Lung (tissue), 10 donors: ENCODE data around the gene PCDH11Y. TPM values are rescaled to one million over a fixed set of nuclear protein-coding genes. Genes with fewer than 3 reads are reported as not detected.
"Not testable (repeated sequence)": the region's sequence is repeated elsewhere in the genome, so short reads cannot be mapped to it uniquely, and the experiment has no call there.

Experiments used
- ATAC-seq: fragments of 200-7000 bp; cut with Tn5 transposase; one replicate; pipeline ENCODE4 v1.9.1; 2020; ENCODE audit warnings: moderate number of reproducible peaks; ENCODE audit not compliant: insufficient read depth, low FRiP score
- DNase-seq, 3 donors: peaks; one replicate each; pipeline ENCODE4 v3.0.0-alpha.2; 2013 to 2017
- H3K27ac ChIP-seq, 2 donors: one replicate each; pipeline ENCODE4 v1.5.1; 2013; ENCODE audit warnings: mild to moderate bottlenecking in 2 of 2, moderate library complexity in 2 of 2, control low read depth in 1 of 2, inconsistent platforms in 1 of 2, low read depth in 1 of 2, low read length in 1 of 2
- H3K27me3 ChIP-seq, 3 donors: one replicate each; pipeline ENCODE4 v1.5.1; 2013; ENCODE audit warnings: low read length in 2 of 3; ENCODE audit not compliant: control insufficient read depth in 3 of 3, insufficient read depth in 3 of 3
- H3K36me3 ChIP-seq, 4 donors: one replicate each; pipeline ENCODE4 v1.5.1; 2013; ENCODE audit warnings: low read length in 4 of 4, mild to moderate bottlenecking in 1 of 4, moderate library complexity in 1 of 4; ENCODE audit not compliant: control insufficient read depth in 4 of 4, insufficient read depth in 4 of 4
- H3K4me1 ChIP-seq, 5 donors: one replicate each; pipeline ENCODE4 v1.5.1; 2013; ENCODE audit warnings: low read length in 5 of 5, mild to moderate bottlenecking in 2 of 5, moderate library complexity in 1 of 5; ENCODE audit not compliant: control insufficient read depth in 5 of 5, insufficient read depth in 5 of 5
- H3K4me3 ChIP-seq: one replicate; pipeline ENCODE4 v1.5.1; 2013; ENCODE audit warnings: mild to moderate bottlenecking, control low read depth, moderate library complexity
- H3K9ac ChIP-seq, 2 donors: one replicate each; pipeline ENCODE4 v1.5.1; 2013; ENCODE audit warnings: low read length in 2 of 2, control low read depth in 1 of 2; ENCODE audit not compliant: insufficient read depth in 1 of 2
- H3K9me3 ChIP-seq, 4 donors: one replicate each; pipeline ENCODE4 v1.5.1; 2013; ENCODE audit warnings: low read length in 3 of 4, mild to moderate bottlenecking in 1 of 4, moderate library complexity in 1 of 4; ENCODE audit not compliant: control insufficient read depth in 4 of 4, insufficient read depth in 3 of 4
- WGBS, 2 donors: extraction: QIAGEN DNeasy Blood & Tissue Kit; methylation state at CpG; one replicate each; pipeline ENCODE4 v1.1.7; 2013; 5-methylcytosine and 5-hydroxymethylcytosine counted together
- polyA plus RNA-seq, 2 donors: library from polyadenylated mRNA; stranded (reverse); fragments of 200-250 nt; gene quantifications; one replicate each; pipeline ENCODE4 v1.2.1, GENCODE V29; 2013
- total RNA-seq, 2 donors: library from RNA; depleted of rRNA in 1 of 2; stranded (reverse); fragments of >200 nt in 1 of 2; gene quantifications; one replicate each; pipeline ENCODE4 v1.2.1, GENCODE V29; 2014 to 2021
- donor health status: Bipolar disorder and iron deficiency.
- donor health status: healthy.
- donor health status: DM: yes; HTN: yes; CAD: no.

PCDH11Y gene
- total and polyA plus RNA-seq, 4 donors = 0.02 TPM; not detected in 3

DNA sequence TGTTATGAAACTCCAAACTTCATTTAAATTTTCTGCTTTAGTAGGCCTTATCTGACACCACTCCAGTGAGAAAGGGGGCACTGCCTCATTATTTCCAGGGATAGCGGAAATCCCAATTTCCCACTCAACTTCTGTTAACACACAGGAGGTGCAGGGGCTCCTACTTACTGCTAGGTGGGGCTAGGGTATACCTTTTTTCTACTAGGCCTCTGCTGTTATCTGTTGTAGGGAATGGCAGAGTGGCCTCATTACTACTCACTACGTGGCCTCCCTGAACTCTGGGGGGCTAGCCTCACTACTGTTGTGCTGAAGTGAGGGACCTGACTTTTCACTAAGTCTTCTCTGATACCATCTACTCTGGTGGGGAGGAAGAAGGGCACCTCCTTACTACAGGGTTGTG is 215.0 kb downstream of the PCDH11Y start:
- ATAC-seq, H3K9me3 ChIP-seq, H3K27ac ChIP-seq, H3K4me3 ChIP-seq, H3K27me3 ChIP-seq, H3K9ac ChIP-seq, H3K4me1 ChIP-seq, H3K36me3 ChIP-seq, DNase-seq: not testable (repeated sequence)
- 50 to 62% methylated on average over 1 of the region's 2 CpGs for WGBS, 2 donors

GRCh38 chrY:5324931-5325330 is 324.8 kb downstream of the PCDH11Y start:
- not testable (repeated sequence) for H3K9ac ChIP-seq, H3K27ac ChIP-seq, ATAC-seq, H3K36me3 ChIP-seq, DNase-seq, H3K27me3 ChIP-seq, H3K9me3 ChIP-seq, H3K4me3 ChIP-seq, H3K4me1 ChIP-seq
- WGBS, 2 donors = 84% methylated on average over 6 of the region's 7 CpGs; no CpG with 5 or more reads in 1 of the 2 donors

GRCh38 chrY:5342220-5342619 is 342.1 kb downstream of the PCDH11Y start:
- not testable (repeated sequence) for H3K4me3 ChIP-seq, H3K4me1 ChIP-seq, ATAC-seq, H3K9ac ChIP-seq, H3K27me3 ChIP-seq, H3K27ac ChIP-seq, H3K9me3 ChIP-seq, H3K36me3 ChIP-seq, DNase-seq
- 93% methylated on average over 3 of the region's 3 CpGs; no CpG with 5 or more reads in 1 of the 2 donors for WGBS, 2 donors

DNA sequence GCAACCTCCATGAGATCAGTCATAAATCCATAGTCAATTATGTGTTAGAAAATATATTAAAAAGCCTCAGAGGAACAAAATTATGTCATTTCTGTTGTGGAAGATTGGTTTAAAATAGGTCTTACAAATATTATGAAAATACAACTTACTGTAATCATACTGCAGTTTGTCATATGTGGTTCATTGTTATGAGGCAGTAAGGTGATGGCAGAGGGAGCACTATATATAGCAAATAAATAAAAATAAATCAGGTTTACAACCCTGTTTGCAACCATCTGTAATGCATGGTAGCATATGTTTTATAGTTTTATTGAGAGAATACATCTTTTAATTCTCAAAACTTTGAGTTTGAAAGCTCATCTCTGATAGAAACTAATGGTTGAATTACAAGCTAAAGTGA is 543.6 kb downstream of the PCDH11Y start:
- not testable (repeated sequence) for DNase-seq, H3K4me1 ChIP-seq, H3K27ac ChIP-seq, H3K36me3 ChIP-seq, H3K9ac ChIP-seq, H3K27me3 ChIP-seq, H3K4me3 ChIP-seq, ATAC-seq, H3K9me3 ChIP-seq

GRCh38 chrY:5638589-5638988 is 638.5 kb downstream of the PCDH11Y start:
- WGBS, 2 donors = 79% methylated on average over 1 of the region's 2 CpGs; no CpG with 5 or more reads in 1 of the 2 donors
- not testable (repeated sequence) for H3K27me3 ChIP-seq, DNase-seq, H3K4me3 ChIP-seq, H3K9ac ChIP-seq, H3K4me1 ChIP-seq, H3K9me3 ChIP-seq, H3K36me3 ChIP-seq, ATAC-seq, H3K27ac ChIP-seq

DNA sequence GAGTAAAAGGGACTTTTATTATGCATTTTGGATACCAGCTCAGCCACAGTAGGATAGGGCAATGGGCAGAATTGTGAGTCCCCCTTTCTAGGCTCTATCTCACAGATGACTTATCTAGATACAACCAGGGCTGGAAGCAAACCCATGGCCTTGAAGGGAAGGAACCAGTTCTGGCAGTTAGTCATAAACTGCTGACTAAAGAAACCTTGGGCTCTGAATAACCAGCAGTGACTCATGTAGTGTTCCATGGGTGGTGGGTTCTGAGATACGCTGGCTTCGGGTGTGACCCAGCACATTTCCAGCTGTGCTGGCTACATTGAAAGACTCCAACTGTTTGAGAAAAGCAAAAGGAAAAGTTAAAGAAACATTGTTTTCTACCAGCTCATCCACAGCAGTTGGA is 679.2 kb downstream of the PCDH11Y start:
- not testable (repeated sequence) for H3K27ac ChIP-seq, H3K4me3 ChIP-seq, H3K9ac ChIP-seq, ATAC-seq, DNase-seq, H3K4me1 ChIP-seq, H3K27me3 ChIP-seq, H3K36me3 ChIP-seq, H3K9me3 ChIP-seq
- 83% methylated on average over 1 of the region's 2 CpGs; no CpG with 5 or more reads in 1 of the 2 donors for WGBS, 2 donors

- not testable (repeated sequence) for H3K27ac ChIP-seq, DNase-seq, H3K4me1 ChIP-seq, ATAC-seq, H3K36me3 ChIP-seq, H3K9me3 ChIP-seq, H3K27me3 ChIP-seq, H3K9ac ChIP-seq, H3K4me3 ChIP-seq
- WGBS, 2 donors = 85% methylated on average over 5 of the region's 5 CpGs; no CpG with 5 or more reads in 1 of the 2 donors
Measured at GRCh38 chrY:5708727-5709126, 708.6 kb downstream of the PCDH11Y start.

DNA sequence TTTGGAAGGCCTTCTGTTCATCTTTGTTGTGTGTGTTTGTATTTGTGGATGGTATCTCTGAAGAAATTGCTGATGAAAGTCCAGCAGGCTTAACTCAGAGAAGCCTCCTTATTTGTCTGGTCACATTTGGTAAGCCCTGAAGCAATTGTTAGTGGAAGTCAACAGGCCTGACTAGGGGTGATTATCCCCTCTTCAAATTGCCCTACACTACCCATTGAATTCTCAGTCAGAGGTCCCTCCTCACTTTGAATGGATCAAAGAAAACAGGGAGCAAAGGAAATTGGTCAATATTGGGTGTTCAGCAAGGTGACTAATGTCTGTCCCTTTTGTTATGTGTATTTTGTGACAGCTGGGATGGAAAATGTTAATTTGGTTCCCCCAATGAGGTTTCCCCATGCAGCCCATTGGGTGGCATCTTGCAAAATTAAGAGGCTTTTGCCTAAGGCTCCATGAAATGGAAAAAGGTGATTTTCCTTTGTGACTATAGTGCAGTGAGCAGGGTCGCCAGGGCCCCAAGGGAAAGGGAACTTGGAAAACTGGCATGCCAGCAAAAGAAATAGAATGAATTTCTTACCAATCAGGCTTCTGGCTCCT is 709.8 kb downstream of the PCDH11Y start:
- no CpG with 5 or more reads among the region's 1 CpG for WGBS, 2 donors
- H3K27ac ChIP-seq, H3K9me3 ChIP-seq, H3K9ac ChIP-seq, ATAC-seq, H3K4me3 ChIP-seq, H3K36me3 ChIP-seq, DNase-seq, H3K27me3 ChIP-seq, H3K4me1 ChIP-seq: not testable (repeated sequence)
